HG02642 (cell line): ENCODE results near the gene RAPGEF3.
A peak's percentile ranks its signal among the peaks of the same experiment; 100 is the strongest.

Experiments
- ATAC-seq: cut with Tn5 transposase; IDR thresholded peaks from one replicate; pipeline ENCODE4 v1.9.1; 2021; ENCODE audit warnings: mild to moderate bottlenecking; ENCODE audit not compliant: unreplicated experiment, poor library complexity

Gene RAPGEF3

GRCh38 chr12:47777741-47778558 is 19.3 kb upstream of the RAPGEF3 start:
- no peak for ATAC-seq

GRCh38 chr12:47777151-47777550 is 18.5 kb upstream of the RAPGEF3 start:
- no peak for ATAC-seq

- ATAC-seq, result no peak
These were observed 17.9 kb upstream of the RAPGEF3 start for GRCh38 chr12:47776471-47777143.

GRCh38 chr12:47775100-47775911 is 16.6 kb upstream of the RAPGEF3 start:
- no peak for ATAC-seq

- ATAC-seq, result no peak
These were observed 16.0 kb upstream of the RAPGEF3 start for GRCh38 chr12:47774663-47775062.

GRCh38 chr12:47773858-47774580 is 15.3 kb upstream of the RAPGEF3 start:
- ATAC-seq, result no peak

- ATAC-seq, result peak; percentile 87
These were observed 14.6 kb upstream of the RAPGEF3 start, which contains the start of gene SLC48A1 for GRCh38 chr12:47773062-47773857. Gene SLC48A1, plus strand, starts transcription at chr12:47773238. Its CDS starts 67 bp downstream, at chr12:47773305.

GRCh38 chr12:47772738-47773061 is 14.0 kb upstream of the RAPGEF3 start:
- ATAC-seq, result no peak

- ATAC-seq, result no peak
These were observed 13.5 kb upstream of the RAPGEF3 start for GRCh38 chr12:47772094-47772660.

GRCh38 chr12:47771304-47771703 is 12.6 kb upstream of the RAPGEF3 start:
- no peak for ATAC-seq

GRCh38 chr12:47770086-47770726 is 11.5 kb upstream of the RAPGEF3 start:
- no peak for ATAC-seq

- ATAC-seq, result no peak
These were observed 10.8 kb upstream of the RAPGEF3 start for GRCh38 chr12:47769234-47770085.

GRCh38 chr12:47768323-47768811 is 9.7 kb upstream of the RAPGEF3 start:
- no peak for ATAC-seq

GRCh38 chr12:47767216-47767724 is 8.6 kb upstream of the RAPGEF3 start:
- ATAC-seq, result no peak

GRCh38 chr12:47766502-47767215 is 8.0 kb upstream of the RAPGEF3 start:
- no peak for ATAC-seq

GRCh38 chr12:47763481-47764346 is 5.0 kb upstream of the RAPGEF3 start:
- ATAC-seq, result no peak
